GM12878 (cell line): ENCODE data around the gene IFI27L2. TPM values are rescaled to one million over a fixed set of nuclear protein-coding genes. Genes with fewer than 3 reads are reported as not detected.

Experiments
- ATAC-seq: fragments of 200-7000 bp; cut with Tn5 transposase; 3 replicates; pipeline ENCODE4 v1.9.1; 2020; ENCODE audit warnings: mild to moderate bottlenecking, moderate library complexity
- BruUV-seq: library from RNA; stranded (reverse); fragments of 400-500 nt; replicated peaks from 2 replicates; lab custom pipeline; 2021; lab: Mats Ljungman, UMichigan
- CTCF ChIA-PET: fragments of 300-600 bp; sonication (Branson Sonifier 250); formaldehyde crosslinking; extraction: SDS; loops from one replicate; lab custom pipeline; 2021; ENCODE audit warnings: inconsistent platforms; lab: Yijun Ruan, JAX
- POLR2A ChIA-PET: fragments of 350-600 bp; formaldehyde crosslinking; extraction: SDS; loops from one replicate; lab custom pipeline; 2021; ENCODE audit warnings: inconsistent platforms; lab: Charles Lee
- RAD21 ChIA-PET: fragments of 300-600 bp; sonication (Branson Sonifier 250); formaldehyde crosslinking; loops from one replicate; lab custom pipeline; 2023; ENCODE audit warnings: antibody characterized with exemption; ENCODE audit not compliant: unreplicated experiment; lab: Charles Lee
- SMC1A ChIA-PET: fragments of 300-600 bp; sonication (Branson Sonifier 250); formaldehyde crosslinking; loops from one replicate; lab custom pipeline; 2023; ENCODE audit not compliant: unreplicated experiment, uncharacterized antibody; lab: Charles Lee
- DNase-seq: peaks from one replicate; pipeline ENCODE4 v3.0.0-alpha.2; 2011; ENCODE audit warnings: low read depth, low spot score
- FAIRE-seq: peaks from 3 replicates; lab custom pipeline; 2011; peaks lifted over from hg19 to GRCh38; lab: Jason Lieb, UNC
- H2AFZ ChIP-seq: 2 replicates; pipeline ENCODE4 v1.6.0; 2011; ENCODE audit warnings: low read depth, low read length, control low read depth; ENCODE audit not compliant: control insufficient read depth
- H3K27ac ChIP-seq: 2 replicates; pipeline ENCODE4 v1.5.1; 2011; ENCODE audit warnings: control low read depth; ENCODE audit not compliant: control insufficient read depth, insufficient read depth
- H3K27me3 ChIP-seq, 2 experiments: replicated peaks in 1 of 2; 2 replicates each; pipeline versions ENCODE4 v1.6.0 to v1.6.1; 2011; ENCODE audit warnings: low read length in 1 of 2; ENCODE audit not compliant: control insufficient read depth in 2 of 2, insufficient read depth in 2 of 2
- H3K36me3 ChIP-seq, 2 experiments: 2 replicates each; pipeline ENCODE4 v1.5.1; 2011; ENCODE audit warnings: low read length in 1 of 2; ENCODE audit not compliant: control insufficient read depth in 2 of 2, insufficient read depth in 2 of 2
- H3K4me1 ChIP-seq: 2 replicates; pipeline ENCODE4 v1.6.1; 2011; ENCODE audit warnings: mild to moderate bottlenecking, low read length, moderate library complexity, mixed read lengths; ENCODE audit not compliant: control insufficient read depth, insufficient read depth
- H3K4me2 ChIP-seq: 2 replicates; pipeline ENCODE4 v1.6.0; 2011; ENCODE audit warnings: control low read depth; ENCODE audit not compliant: control insufficient read depth, insufficient read depth
- H3K4me3 ChIP-seq: fragments of 200-600 bp; sonication (generic); 2 replicates; pipeline ENCODE4 v1.5.1; 2016
- H3K79me2 ChIP-seq: 2 replicates; pipeline ENCODE4 v1.6.0; 2011; ENCODE audit warnings: low read length; ENCODE audit not compliant: control insufficient read depth, insufficient read depth
- H3K9ac ChIP-seq: 2 replicates; pipeline ENCODE4 v1.8.0; 2011; ENCODE audit warnings: low read length, control low read depth, mixed read lengths; ENCODE audit not compliant: control insufficient read depth, insufficient read depth
- H3K9me3 ChIP-seq: replicated peaks from 3 replicates; pipeline ENCODE4 v1.5.1; 2011; ENCODE audit warnings: mild to moderate bottlenecking, low read length; ENCODE audit not compliant: control insufficient read depth, insufficient read depth
- H4K20me1 ChIP-seq: 2 replicates; pipeline ENCODE4 v1.6.0; 2011; ENCODE audit not compliant: control insufficient read depth, insufficient read depth
- BRCA1 ChIP-seq: IDR thresholded peaks from 2 replicates; pipeline ENCODE4 v1.6.1; 2011; ENCODE audit warnings: low read depth, low read length, improper control_type of control experiment
- CBX5 ChIP-seq: sonication (generic); IDR thresholded peaks from 2 replicates; pipeline ENCODE4 v1.6.1; 2016; ENCODE audit warnings: low read depth, moderate library complexity, mild to moderate bottlenecking, inconsistent platforms
- MYB ChIP-seq: fragments of 150-350 bp; IDR thresholded peaks from 2 replicates; pipeline ENCODE4 v1.6.1; 2014; ENCODE audit warnings: mild to moderate bottlenecking, low read depth, low read length, borderline replicate concordance
- RB1 ChIP-seq: fragments of 450-650 bp; formaldehyde crosslinking; IDR thresholded peaks from 2 replicates; pipeline ENCODE4 v1.6.1; 2017; ENCODE audit warnings: mild to moderate bottlenecking, borderline replicate concordance
- RCOR1 ChIP-seq: conservative IDR thresholded peaks from 2 replicates; pipeline ENCODE4 v1.6.1; 2012; ENCODE audit warnings: low read depth, low read length, improper control_type of control experiment
- TCF3 ChIP-seq: IDR thresholded peaks from 2 replicates; pipeline ENCODE4 v1.6.1; 2012; ENCODE audit warnings: low read depth, mild to moderate bottlenecking, low read length, borderline replicate concordance; ENCODE audit not compliant: insufficient read depth
- ZNF274 ChIP-seq: IDR thresholded peaks from one replicate; pipeline ENCODE4 v1.8.0; 2011; ENCODE audit not compliant: insufficient read length, insufficient read depth
- ZZZ3 ChIP-seq: IDR thresholded peaks from 2 replicates; pipeline ENCODE4 v1.6.1; 2011; ENCODE audit warnings: low read depth; ENCODE audit not compliant: control insufficient read depth, insufficient read length
- WGBS: methylation state at CpG from one replicate; pipeline ENCODE4 v1.1.6; 2016; ENCODE audit warnings: low lambda C conversion rate; ENCODE audit not compliant: insufficient replicate concordance, insufficient coverage; ENCODE audit errors: missing lambda C conversion rate; 5-methylcytosine and 5-hydroxymethylcytosine counted together
- in situ Hi-C: fragments of 300-500 bp; cut with MboI; formaldehyde crosslinking; loops from 9 replicates; pipeline ENCODE4 v1.14.3; 2018; ENCODE audit warnings: mixed read lengths
- intact Hi-C: fragments of 100-400 bp; cut with micrococcal nuclease; formaldehyde crosslinking; loops from one replicate; pipeline ENCODE4 v1.14.2; 2022; ENCODE audit not compliant: unreplicated experiment
- polyA plus RNA-seq, 11 experiments: library from polyadenylated mRNA; depleted of rRNA in 4 of 11; unstranded in 6 of 11; stranded (reverse) in 5 of 11; fragments of >200 nt; fragmentation: Nextera tagmentation in 4 of 11; fragmentation: Illumina TruSeq in 1 of 11; extraction: Ambion mirVana in 4 of 11; extraction: Trizol in 1 of 11; gene quantifications; 1 replicate in 1 of 11; 2 replicates in 10 of 11; pipeline versions ENCODE4 v1.2.1 to v1.2.3, GENCODE V29; 2011 to 2016; ENCODE audit warnings: inconsistent platforms in 2 of 11, missing spikeins in 2 of 11, low read depth in 1 of 11
- total RNA-seq, 4 experiments: library from RNA; depleted of rRNA in 3 of 4; stranded (reverse); fragments of >200 nt in 3 of 4; fragmentation: Illumina TruSeq in 1 of 4; extraction: Trizol in 1 of 4; gene quantifications; 2 replicates each; pipeline versions ENCODE4 v1.2.1 to v1.2.3, GENCODE V29; 2013 to 2021
- TF ChIP-seq, protein P1 (sequence below): fragments of 450-650 bp; conservative IDR thresholded peaks from 2 replicates; pipeline ENCODE4 v1.6.1; 2017; ENCODE audit warnings: mild to moderate bottlenecking, moderate library complexity
- TF ChIP-seq, protein P2 (sequence below): fragments of 450-650 bp; IDR thresholded peaks from 2 replicates; pipeline ENCODE4 v1.6.1; 2017; ENCODE audit warnings: mild to moderate bottlenecking
- TF ChIP-seq, protein P3 (sequence below): fragments of 450-650 bp; formaldehyde crosslinking; IDR thresholded peaks from 2 replicates; pipeline ENCODE4 v1.5.0; 2022; ENCODE audit warnings: mild to moderate bottlenecking, missing genetic modification characterization
- TF ChIP-seq, protein P4 (sequence below): IDR thresholded peaks from 2 replicates; pipeline ENCODE4 v1.6.1; 2012; ENCODE audit warnings: low read depth, low read length, improper control_type of control experiment
- TF ChIP-seq, protein P5 (sequence below): fragments of 150-350 bp; IDR thresholded peaks from 2 replicates; pipeline ENCODE4 v1.6.1; 2014; ENCODE audit warnings: mild to moderate bottlenecking, low read depth, low read length

IFI27L2 gene
- total and polyA plus RNA-seq, 10 of the 15 experiments (the other 5 are each of a cell fraction or from before 2014, with no cell fraction given) = 26.6 to 134 (median 60.3) TPM

DNA sequence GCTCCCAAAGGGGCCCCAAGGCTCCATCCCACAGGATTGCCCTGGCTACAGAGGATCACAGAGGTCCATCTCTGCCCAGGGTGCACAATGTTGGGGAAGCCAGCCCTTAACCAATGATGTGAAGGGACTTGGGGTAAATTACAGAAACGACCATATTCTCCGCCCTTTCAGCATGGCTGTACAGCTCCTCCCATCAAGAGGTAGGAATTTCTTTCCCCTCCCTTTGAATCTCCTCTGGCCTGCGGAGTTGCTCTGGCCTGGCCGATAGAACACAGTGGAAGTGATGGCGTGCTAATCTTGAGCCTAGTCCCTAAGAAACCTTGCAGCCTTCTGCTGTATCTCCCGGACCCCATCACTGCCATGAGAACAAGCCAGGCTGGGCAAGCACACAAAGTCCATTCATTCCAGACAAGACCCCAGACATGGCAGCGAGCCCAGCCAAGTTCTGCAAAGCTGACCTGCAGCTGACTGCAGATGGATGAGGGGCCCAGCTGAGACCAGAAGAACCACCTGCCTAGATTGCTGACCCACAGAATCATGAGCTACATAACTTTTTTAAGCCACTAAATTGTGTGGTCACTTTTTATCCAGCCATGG, 25.8 kb downstream of the IFI27L2 start:
- ATAC-seq (no peak), FAIRE-seq (no peak), DNase-seq (no peak)
- Histone ChIP-seq H3K36me3 (no peaks in the 10 kb centered on the region), H3K9me3 (no peaks in the 10 kb centered on the region), H3K27ac (no peak overlapping the region), H3K4me2 (no peak overlapping the region), H4K20me1 (no peaks in the 10 kb centered on the region), H3K4me3 (no peak overlapping the region), H3K9ac (no peak overlapping the region), H2AFZ (no peak overlapping the region), H3K27me3 (no peaks in the 10 kb centered on the region), H3K79me2 (no peaks in the 10 kb centered on the region), H3K4me1 (no peaks in the 10 kb centered on the region)
- ChIA-PET RAD21 (no interaction called here), POLR2A (no interaction called here), CTCF (interaction anchor here (0.9 to 1.3 kb wide), 3 partner anchors 28 to 448 kb away, joined by 3 to 4 read pairs (median 3); no protein-coding TSS in a partner anchor), SMC1A (interaction anchor here (0.9 kb wide), 2 partner anchors 13 to 67 kb away, joined by 3 read pairs; no protein-coding TSS in a partner anchor)
- BruUV-seq = no TSS peak
- in situ Hi-C loops (no loop called here), intact Hi-C loops (no loop called here)
- 79% methylated on average over 7 of the region's 7 CpGs for WGBS
- no peak for TF ChIP-seq CBX5
- TF ChIP-seq TCF3 = no peak
- TF ChIP-seq, protein P1, sequence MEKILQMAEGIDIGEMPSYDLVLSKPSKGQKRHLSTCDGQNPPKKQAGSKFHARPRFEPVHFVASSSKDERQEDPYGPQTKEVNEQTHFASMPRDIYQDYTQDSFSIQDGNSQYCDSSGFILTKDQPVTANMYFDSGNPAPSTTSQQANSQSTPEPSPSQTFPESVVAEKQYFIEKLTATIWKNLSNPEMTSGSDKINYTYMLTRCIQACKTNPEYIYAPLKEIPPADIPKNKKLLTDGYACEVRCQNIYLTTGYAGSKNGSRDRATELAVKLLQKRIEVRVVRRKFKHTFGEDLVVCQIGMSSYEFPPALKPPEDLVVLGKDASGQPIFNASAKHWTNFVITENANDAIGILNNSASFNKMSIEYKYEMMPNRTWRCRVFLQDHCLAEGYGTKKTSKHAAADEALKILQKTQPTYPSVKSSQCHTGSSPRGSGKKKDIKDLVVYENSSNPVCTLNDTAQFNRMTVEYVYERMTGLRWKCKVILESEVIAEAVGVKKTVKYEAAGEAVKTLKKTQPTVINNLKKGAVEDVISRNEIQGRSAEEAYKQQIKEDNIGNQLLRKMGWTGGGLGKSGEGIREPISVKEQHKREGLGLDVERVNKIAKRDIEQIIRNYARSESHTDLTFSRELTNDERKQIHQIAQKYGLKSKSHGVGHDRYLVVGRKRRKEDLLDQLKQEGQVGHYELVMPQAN = no peak
- no peak for TF ChIP-seq RB1
- TF ChIP-seq, protein P2, sequence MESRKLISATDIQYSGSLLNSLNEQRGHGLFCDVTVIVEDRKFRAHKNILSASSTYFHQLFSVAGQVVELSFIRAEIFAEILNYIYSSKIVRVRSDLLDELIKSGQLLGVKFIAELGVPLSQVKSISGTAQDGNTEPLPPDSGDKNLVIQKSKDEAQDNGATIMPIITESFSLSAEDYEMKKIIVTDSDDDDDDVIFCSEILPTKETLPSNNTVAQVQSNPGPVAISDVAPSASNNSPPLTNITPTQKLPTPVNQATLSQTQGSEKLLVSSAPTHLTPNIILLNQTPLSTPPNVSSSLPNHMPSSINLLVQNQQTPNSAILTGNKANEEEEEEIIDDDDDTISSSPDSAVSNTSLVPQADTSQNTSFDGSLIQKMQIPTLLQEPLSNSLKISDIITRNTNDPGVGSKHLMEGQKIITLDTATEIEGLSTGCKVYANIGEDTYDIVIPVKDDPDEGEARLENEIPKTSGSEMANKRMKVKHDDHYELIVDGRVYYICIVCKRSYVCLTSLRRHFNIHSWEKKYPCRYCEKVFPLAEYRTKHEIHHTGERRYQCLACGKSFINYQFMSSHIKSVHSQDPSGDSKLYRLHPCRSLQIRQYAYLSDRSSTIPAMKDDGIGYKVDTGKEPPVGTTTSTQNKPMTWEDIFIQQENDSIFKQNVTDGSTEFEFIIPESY = no peak
- TF ChIP-seq, protein P3, sequence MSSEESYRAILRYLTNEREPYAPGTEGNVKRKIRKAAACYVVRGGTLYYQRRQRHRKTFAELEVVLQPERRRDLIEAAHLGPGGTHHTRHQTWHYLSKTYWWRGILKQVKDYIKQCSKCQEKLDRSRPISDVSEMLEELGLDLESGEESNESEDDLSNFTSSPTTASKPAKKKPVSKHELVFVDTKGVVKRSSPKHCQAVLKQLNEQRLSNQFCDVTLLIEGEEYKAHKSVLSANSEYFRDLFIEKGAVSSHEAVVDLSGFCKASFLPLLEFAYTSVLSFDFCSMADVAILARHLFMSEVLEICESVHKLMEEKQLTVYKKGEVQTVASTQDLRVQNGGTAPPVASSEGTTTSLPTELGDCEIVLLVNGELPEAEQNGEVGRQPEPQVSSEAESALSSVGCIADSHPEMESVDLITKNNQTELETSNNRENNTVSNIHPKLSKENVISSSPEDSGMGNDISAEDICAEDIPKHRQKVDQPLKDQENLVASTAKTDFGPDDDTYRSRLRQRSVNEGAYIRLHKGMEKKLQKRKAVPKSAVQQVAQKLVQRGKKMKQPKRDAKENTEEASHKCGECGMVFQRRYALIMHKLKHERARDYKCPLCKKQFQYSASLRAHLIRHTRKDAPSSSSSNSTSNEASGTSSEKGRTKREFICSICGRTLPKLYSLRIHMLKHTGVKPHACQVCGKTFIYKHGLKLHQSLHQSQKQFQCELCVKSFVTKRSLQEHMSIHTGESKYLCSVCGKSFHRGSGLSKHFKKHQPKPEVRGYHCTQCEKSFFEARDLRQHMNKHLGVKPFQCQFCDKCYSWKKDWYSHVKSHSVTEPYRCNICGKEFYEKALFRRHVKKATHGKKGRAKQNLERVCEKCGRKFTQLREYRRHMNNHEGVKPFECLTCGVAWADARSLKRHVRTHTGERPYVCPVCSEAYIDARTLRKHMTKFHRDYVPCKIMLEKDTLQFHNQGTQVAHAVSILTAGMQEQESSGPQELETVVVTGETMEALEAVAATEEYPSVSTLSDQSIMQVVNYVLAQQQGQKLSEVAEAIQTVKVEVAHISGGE (CRISPR knock-in tag) = no peak
- TF ChIP-seq ZZZ3 = no peak
- TF ChIP-seq ZNF274 = no peak
- TF ChIP-seq BRCA1 = no peak
- TF ChIP-seq, protein P4, sequence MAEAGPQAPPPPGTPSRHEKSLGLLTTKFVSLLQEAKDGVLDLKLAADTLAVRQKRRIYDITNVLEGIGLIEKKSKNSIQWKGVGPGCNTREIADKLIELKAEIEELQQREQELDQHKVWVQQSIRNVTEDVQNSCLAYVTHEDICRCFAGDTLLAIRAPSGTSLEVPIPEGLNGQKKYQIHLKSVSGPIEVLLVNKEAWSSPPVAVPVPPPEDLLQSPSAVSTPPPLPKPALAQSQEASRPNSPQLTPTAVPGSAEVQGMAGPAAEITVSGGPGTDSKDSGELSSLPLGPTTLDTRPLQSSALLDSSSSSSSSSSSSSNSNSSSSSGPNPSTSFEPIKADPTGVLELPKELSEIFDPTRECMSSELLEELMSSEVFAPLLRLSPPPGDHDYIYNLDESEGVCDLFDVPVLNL = no peak
- TF ChIP-seq MYB = no peak
- TF ChIP-seq, protein P5, sequence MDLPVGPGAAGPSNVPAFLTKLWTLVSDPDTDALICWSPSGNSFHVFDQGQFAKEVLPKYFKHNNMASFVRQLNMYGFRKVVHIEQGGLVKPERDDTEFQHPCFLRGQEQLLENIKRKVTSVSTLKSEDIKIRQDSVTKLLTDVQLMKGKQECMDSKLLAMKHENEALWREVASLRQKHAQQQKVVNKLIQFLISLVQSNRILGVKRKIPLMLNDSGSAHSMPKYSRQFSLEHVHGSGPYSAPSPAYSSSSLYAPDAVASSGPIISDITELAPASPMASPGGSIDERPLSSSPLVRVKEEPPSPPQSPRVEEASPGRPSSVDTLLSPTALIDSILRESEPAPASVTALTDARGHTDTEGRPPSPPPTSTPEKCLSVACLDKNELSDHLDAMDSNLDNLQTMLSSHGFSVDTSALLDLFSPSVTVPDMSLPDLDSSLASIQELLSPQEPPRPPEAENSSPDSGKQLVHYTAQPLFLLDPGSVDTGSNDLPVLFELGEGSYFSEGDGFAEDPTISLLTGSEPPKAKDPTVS = no peak
- TF ChIP-seq RCOR1 = no peak
